Measurements from ENCODE around the gene MRPS30.
"Not testable (repeated sequence)": the region's sequence is repeated elsewhere in the genome, so short reads cannot be mapped to it uniquely, and the experiment has no call there.

MRPS30 gene

DNA sequence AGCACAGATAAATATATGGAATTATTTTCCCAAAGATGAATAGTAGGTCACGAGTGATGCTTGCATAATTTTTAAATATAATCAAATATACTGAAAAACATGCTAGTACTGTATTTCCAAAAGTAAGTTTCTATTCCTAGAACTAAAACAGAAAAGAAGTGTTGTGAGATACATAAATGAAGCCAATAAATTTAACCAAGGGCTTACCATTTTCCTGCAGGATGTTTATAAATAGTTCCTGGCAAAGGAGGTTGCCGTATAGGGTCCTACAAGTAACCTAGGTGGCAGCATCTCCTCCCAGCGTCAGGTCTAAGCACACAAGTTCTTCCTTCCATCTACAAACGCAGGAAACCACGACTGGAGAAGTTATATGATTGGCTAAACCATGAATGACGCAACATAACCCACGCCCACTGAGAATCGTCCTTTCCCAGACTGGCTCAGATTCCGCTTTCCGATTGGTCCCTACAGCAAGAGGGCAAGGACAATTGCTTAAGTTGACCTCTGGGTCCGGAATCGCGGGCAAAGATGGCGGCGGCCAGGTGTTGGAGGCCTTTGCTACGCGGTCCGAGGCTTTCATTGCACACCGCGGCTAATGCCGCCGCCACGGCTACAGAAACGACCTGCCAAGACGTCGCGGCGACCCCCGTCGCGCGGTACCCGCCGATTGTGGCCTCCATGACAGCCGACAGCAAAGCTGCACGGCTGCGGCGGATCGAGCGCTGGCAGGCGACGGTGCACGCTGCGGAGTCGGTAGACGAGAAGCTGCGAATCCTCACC lies at the start of gene MRPS30:
Gene MRPS30 (plus strand): TSS at position 513 of the 780 bp plus-strand sequence. CDS start 16 bp downstream, at position 529.
- peak; percentile 99 for DNase-seq (ENCODE audit: low spot score)

- no peak for DNase-seq (ENCODE audit: low spot score)
These were observed 39.4 kb upstream of the MRPS30 start for GRCh38 chr5:44769200-44769876.

- no peak for DNase-seq (ENCODE audit: low spot score)
These were observed 38.9 kb upstream of the MRPS30 start for GRCh38 chr5:44769877-44770209.

DNA sequence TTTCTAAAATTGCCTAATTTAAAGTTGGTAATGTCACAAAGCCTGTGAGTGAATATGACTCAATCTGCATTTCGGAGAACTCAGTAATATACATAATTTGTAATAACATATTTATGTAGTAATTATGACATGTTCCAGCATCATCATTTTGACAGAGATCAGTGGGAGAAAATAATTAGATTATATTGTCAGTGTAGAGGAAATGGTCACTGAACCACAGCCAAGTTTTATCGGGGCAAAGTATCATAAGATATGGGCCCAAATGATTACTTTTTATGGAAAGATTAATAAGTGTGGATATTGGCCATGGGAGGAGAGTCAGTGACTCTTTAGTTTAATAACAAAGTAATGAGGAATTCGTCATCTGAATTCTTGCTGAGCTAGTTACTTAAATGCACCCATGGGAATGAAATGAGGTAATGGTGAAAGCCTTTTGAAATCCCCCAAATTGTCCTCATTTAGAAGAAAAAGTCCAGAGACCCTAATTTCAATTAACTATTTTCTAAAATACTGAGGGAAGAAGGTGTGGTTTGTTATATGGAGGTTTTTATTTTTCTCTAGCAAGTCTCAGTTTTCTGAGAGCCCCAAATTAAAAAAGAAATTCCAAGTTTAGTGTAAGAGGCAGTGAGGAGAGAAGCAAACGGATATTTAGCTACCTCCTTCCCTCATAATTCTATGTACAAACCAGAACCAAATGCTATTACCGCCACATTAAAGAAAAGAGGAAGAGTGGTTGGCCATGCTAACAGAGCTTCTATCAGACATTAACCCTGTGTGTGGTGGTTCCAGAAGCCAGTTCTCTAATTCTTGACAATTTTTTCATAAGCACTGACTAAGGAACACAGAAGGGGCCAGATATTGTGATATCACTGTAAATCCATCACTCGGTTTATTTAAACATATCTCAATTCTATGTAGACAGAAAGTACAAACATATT lies 37.7 kb upstream of the MRPS30 start:
- no peak for DNase-seq (ENCODE audit: low spot score)

GRCh38 chr5:44772397-44772796 lies 36.4 kb upstream of the MRPS30 start:
- not testable (repeated sequence) for DNase-seq (ENCODE audit: low spot score)

DNA sequence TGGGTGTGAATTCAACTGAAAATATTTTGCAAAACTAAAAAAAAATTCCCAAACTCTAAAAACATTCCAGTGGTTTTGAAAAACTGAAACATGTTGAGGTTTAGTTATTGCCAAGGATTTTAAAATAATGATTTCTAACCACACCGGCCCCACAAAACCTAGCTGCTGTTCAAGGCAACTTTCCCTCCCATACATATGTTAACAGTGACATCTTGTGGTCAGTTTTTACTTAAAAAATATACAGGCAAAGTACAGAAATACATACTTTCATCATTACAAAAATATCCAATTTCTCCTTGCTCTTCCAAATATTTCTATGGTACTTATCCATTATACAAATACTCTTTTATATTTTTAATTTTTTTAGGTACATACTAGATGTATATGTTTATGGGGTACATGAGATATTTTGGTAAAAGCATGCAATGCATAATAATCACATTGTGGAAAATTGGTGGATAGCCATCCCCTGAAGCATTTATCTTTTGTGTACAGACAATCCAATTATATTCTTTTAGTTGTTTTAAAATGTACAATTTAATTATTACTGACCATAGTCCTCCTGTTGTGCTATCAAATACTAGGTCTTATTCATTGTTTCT lies 34.4 kb upstream of the MRPS30 start:
- peak; percentile 50 for DNase-seq (ENCODE audit: low spot score)

GRCh38 chr5:44779167-44779566 lies 29.6 kb upstream of the MRPS30 start:
- no peak for DNase-seq (ENCODE audit: low spot score)

DNA sequence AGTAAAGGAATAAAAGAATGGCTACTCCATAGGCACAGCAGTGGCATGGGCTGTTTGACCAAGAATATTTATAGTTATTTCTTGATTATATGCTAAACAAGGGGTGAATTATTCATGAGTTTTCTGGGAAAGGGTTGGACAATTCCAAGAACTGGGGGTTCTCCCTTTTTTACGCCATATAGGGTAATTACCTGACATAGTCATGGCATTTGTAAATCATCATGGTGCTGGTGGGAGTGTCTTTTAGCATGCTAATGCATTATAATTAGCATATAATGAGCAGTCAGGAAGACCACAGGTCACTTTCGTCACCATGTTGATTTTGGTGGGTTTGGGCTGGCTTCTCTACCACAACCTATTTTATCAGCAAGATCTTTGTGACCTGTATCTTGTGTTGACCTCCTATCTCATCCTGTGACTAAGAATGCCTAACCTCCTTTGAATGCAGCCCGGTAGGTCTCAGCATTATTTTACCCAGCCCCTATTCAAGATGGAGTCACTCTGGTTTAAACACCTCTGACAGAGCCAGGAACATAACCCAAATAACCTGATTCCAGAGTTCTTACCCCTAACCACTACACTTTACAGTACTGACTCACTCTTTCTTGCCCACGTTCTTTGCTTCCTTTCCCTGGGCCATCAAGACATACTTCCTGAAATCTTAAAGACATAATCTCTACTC lies 25.0 kb upstream of the MRPS30 start:
- no peak for DNase-seq (ENCODE audit: low spot score)

- DNase-seq (ENCODE audit: low spot score), result no peak
These were observed 21.0 kb upstream of the MRPS30 start for GRCh38 chr5:44787731-44788130.

- peak; percentile 60 for DNase-seq (ENCODE audit: low spot score)
These were observed 19.3 kb upstream of the MRPS30 start for GRCh38 chr5:44789372-44789995.

DNA sequence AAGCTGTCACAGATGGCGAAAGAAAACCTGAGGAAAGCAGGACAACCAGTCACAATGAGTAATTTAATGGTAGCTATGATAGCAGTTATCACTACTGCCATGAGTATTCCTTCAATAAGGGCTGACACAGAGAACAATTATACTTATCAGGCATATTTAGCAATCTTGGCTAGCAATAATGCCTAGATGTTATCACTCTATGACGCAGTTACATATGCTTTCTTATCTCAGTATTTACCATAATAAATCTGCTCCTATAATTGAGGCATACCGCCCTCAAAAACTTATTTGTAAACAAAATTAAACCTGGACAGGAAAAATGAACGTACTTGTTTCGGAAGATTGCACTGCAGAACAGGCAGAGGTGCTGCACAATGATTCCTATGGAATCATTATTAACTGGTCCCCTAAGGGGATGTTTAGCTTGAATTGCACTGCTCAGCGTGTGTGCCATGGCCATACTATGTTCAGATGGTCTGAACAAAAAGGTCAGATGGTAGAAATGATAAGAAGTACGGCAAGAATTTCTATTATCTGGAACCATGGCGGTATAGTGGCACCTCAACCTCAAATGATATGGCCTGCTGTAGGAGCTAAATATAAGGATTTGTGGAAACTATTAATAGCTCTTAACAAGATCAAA lies 16.6 kb upstream of the MRPS30 start:
- not testable (repeated sequence) for DNase-seq (ENCODE audit: low spot score)

- no peak for DNase-seq (ENCODE audit: low spot score)
These were observed 14.4 kb upstream of the MRPS30 start for GRCh38 chr5:44794371-44794770.

- DNase-seq (ENCODE audit: low spot score), result no peak
These were observed 13.3 kb upstream of the MRPS30 start for GRCh38 chr5:44795496-44795895.

- no peak for DNase-seq (ENCODE audit: low spot score)
These were observed 10.9 kb upstream of the MRPS30 start for GRCh38 chr5:44797841-44798240.

GRCh38 chr5:44801992-44802391 lies 6.8 kb upstream of the MRPS30 start:
- no peak for DNase-seq (ENCODE audit: low spot score)

- DNase-seq (ENCODE audit: low spot score), result no peak
These were observed 2.1 kb upstream of the MRPS30 start for GRCh38 chr5:44806608-44807007.

DNA sequence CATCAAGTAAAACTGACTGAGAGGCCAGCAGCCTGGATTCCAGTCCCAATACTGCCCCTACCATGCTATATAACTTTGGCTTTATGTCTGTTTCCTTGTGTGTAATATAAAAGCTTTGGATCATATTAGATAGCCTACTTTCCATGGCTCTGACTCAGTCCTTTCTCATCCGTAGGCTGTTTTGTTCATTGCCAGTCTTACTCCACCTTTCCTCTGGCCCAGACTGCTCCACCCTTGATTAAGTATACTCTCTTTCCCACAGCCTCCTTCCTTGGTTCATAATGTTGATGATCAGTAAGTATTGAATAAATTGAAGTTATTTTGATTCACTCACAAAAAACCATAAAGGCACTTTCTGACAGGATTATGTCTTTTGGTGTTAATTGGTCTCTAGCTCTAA lies 1.5 kb upstream of the MRPS30 start:
- DNase-seq (ENCODE audit: low spot score), result peak; percentile 43

- peak; percentile 78 for DNase-seq (ENCODE audit: low spot score)
These were observed 638 bp downstream of the MRPS30 start for GRCh38 chr5:44809215-44809955.

GRCh38 chr5:44809956-44810420 lies 1.2 kb downstream of the MRPS30 start:
- no peak for DNase-seq (ENCODE audit: low spot score)

- DNase-seq (ENCODE audit: low spot score), result no peak
These were observed 6.0 kb downstream of the MRPS30 start for GRCh38 chr5:44814761-44815160.
